Raji (cell line): ENCODE results near the gene SLC39A3.

Experiments used
- POLR2A ChIP-seq: IDR thresholded peaks from 2 replicates; pipeline ENCODE4 v1.6.1; 2011; ENCODE audit warnings: low read depth, low read length, control low read depth; ENCODE audit not compliant: insufficient read depth

Gene SLC39A3

GRCh38 chr19:2774083-2774679 lies 34.4 kb upstream of the SLC39A3 start:
- no peak for TF ChIP-seq POLR2A

- TF ChIP-seq POLR2A, result no peak
These were observed 32.2 kb upstream of the SLC39A3 start for GRCh38 chr19:2771786-2772674.

GRCh38 chr19:2770055-2771013 lies 30.5 kb upstream of the SLC39A3 start:
- no peak for TF ChIP-seq POLR2A

- no peak for TF ChIP-seq POLR2A
These were observed 29.4 kb upstream of the SLC39A3 start for GRCh38 chr19:2769218-2769617.

GRCh38 chr19:2768365-2769132 lies 28.7 kb upstream of the SLC39A3 start:
- no peak for TF ChIP-seq POLR2A

- no peak for TF ChIP-seq POLR2A
These were observed 27.9 kb upstream of the SLC39A3 start for GRCh38 chr19:2767688-2768087.

GRCh38 chr19:2766594-2767372 lies 27.0 kb upstream of the SLC39A3 start:
- no peak for TF ChIP-seq POLR2A

- TF ChIP-seq POLR2A, result no peak
These were observed 25.6 kb upstream of the SLC39A3 start for GRCh38 chr19:2765376-2765775.

GRCh38 chr19:2764945-2765344 lies 25.1 kb upstream of the SLC39A3 start:
- TF ChIP-seq POLR2A, result no peak

GRCh38 chr19:2763687-2764086 lies 23.9 kb upstream of the SLC39A3 start:
- no peak for TF ChIP-seq POLR2A

- TF ChIP-seq POLR2A, result no peak
These were observed 23.1 kb upstream of the SLC39A3 start for GRCh38 chr19:2762783-2763496.

GRCh38 chr19:2761876-2762782 lies 22.3 kb upstream of the SLC39A3 start:
- no peak for TF ChIP-seq POLR2A
